Measurements from ENCODE around the gene ARHGAP30.

GRCh38 chr1:161061419-161061818, 8.3 kb downstream of the ARHGAP30 start:
- TF ChIP-seq CTCF (IDR thresholded peaks at IDR 0.05; ENCODE audit: low read depth, low read length, poor library complexity, severe bottlenecking): no peak
- TF ChIP-seq EZH2phosphoT487 (IDR thresholded peaks at IDR 0.05; ENCODE audit: borderline replicate concordance, low read length): no peak

All from DOHH2 (cell line).